K562 (cell line): ENCODE data around the gene GJA4. TPM values are rescaled to one million over a fixed set of nuclear protein-coding genes. Genes with fewer than 3 reads are reported as not detected.

Experiments used
- ATAC-seq: fragments of 200-7000 bp; cut with Tn5 transposase; 3 replicates; pipeline ENCODE4 v1.9.1; 2020; ENCODE audit warnings: moderate library complexity
- Bru-seq: library from RNA; stranded (reverse); fragments of 400-500 nt; gene quantifications from one replicate; lab custom pipeline; 2021; lab: Mats Ljungman, UMichigan
- BruChase-seq, 2 experiments: library from RNA; stranded (reverse); fragments of 400-500 nt; gene quantifications; one replicate each; lab custom pipeline; 2021; lab: Mats Ljungman, UMichigan
- BruUV-seq: library from RNA; stranded (reverse); fragments of 400-500 nt; replicated peaks from 2 replicates; lab custom pipeline; 2021; lab: Mats Ljungman, UMichigan
- CTCF ChIA-PET: fragments of 300-600 bp; formaldehyde crosslinking; extraction: SDS; loops from one replicate; lab custom pipeline; 2021; ENCODE audit warnings: low intra/inter-chr PET ratio; lab: Yijun Ruan, JAX
- POLR2A ChIA-PET: fragments of 300-600, 350-650 bp; sonication (Branson Sonifier 250); formaldehyde crosslinking; extraction: SDS; loops from one replicate; lab custom pipeline; 2021; ENCODE audit warnings: antibody characterized with exemption, inconsistent platforms; lab: Yijun Ruan, JAX
- DNase-seq, 4 experiments: peaks; one replicate each; pipeline versions ENCODE4 v3.0.0 to v3.0.0-alpha.2; 2011 to 2018; ENCODE audit warnings: low spot score in 3 of 4, mixed read lengths in 3 of 4; ENCODE audit errors: extremely low read depth in 1 of 4
- FAIRE-seq: peaks from 2 replicates; lab custom pipeline; 2011; peaks lifted over from hg19 to GRCh38; lab: Jason Lieb, UNC
- H2AFZ ChIP-seq: 2 replicates; pipeline ENCODE4 v1.6.0; 2011; ENCODE audit warnings: low read depth, low read length, control low read depth, inconsistent platforms
- H3K27ac ChIP-seq: fragments of 200-600 bp; 3 replicates; pipeline ENCODE4 v1.8.0; 2011; ENCODE audit warnings: low read depth, mild to moderate bottlenecking, control low read depth, inconsistent platforms, low read length, moderate library complexity, mixed read lengths; ENCODE audit errors: extremely low read depth
- H3K27me3 ChIP-seq, 2 experiments: fragments of 300-600 bp in 1 of 2; 2 replicates in 1 of 2; 3 replicates in 1 of 2; pipeline versions ENCODE4 v1.6.0 to v1.8.0; 2011; ENCODE audit warnings: inconsistent platforms in 2 of 2, low read length in 2 of 2, mild to moderate bottlenecking in 1 of 2, mixed read lengths in 1 of 2, moderate library complexity in 1 of 2; ENCODE audit not compliant: control insufficient read depth in 2 of 2, insufficient read depth in 2 of 2
- H3K36me3 ChIP-seq: fragments of 300-600 bp; 3 replicates; pipeline ENCODE4 v1.8.0; 2011; ENCODE audit warnings: mild to moderate bottlenecking, low read length, inconsistent platforms; ENCODE audit not compliant: control insufficient read depth, insufficient read depth
- H3K4me1 ChIP-seq, 2 experiments: fragments of 200-600 bp in 1 of 2; replicated peaks in 1 of 2; 2 replicates in 1 of 2; 3 replicates in 1 of 2; pipeline versions ENCODE4 v1.5.1 to v1.8.0; 2011; ENCODE audit warnings: inconsistent platforms in 2 of 2, low read length in 2 of 2, mild to moderate bottlenecking in 1 of 2, mixed read lengths in 1 of 2, moderate library complexity in 1 of 2; ENCODE audit not compliant: control insufficient read depth in 2 of 2, insufficient read depth in 2 of 2
- H3K4me2 ChIP-seq: 2 replicates; pipeline ENCODE4 v1.6.1; 2011; ENCODE audit warnings: low read length, control low read depth, inconsistent platforms, mixed read lengths; ENCODE audit not compliant: insufficient read depth
- H3K4me3 ChIP-seq: fragments of 200-600 bp; sonication (generic), shearing (Covaris generic); 2 replicates; pipeline ENCODE4 v1.5.1; 2016; ENCODE audit warnings: control low read depth, inconsistent platforms
- H3K79me2 ChIP-seq: fragments of 200-600 bp; 3 replicates; pipeline ENCODE4 v1.8.0; 2011; ENCODE audit warnings: low read length, inconsistent platforms; ENCODE audit not compliant: control insufficient read depth, insufficient read depth
- H3K9ac ChIP-seq, 2 experiments: 2 replicates each; pipeline versions ENCODE4 v1.6.0 to v1.6.1; 2011; ENCODE audit warnings: low read depth in 2 of 2, low read length in 2 of 2, control low read depth in 1 of 2, inconsistent platforms in 1 of 2, mild to moderate bottlenecking in 1 of 2, mixed read lengths in 1 of 2; ENCODE audit not compliant: insufficient read depth in 1 of 2
- H3K9me1 ChIP-seq: one replicate; pipeline ENCODE4 v1.6.0; 2011; ENCODE audit warnings: inconsistent platforms, mild to moderate bottlenecking, low read length, moderate library complexity; ENCODE audit not compliant: control insufficient read depth, insufficient read depth
- H3K9me3 ChIP-seq: replicated peaks from 2 replicates; pipeline ENCODE4 v1.5.1; 2011; ENCODE audit warnings: low read depth, low read length, inconsistent platforms; ENCODE audit not compliant: control insufficient read depth, insufficient read depth
- H4K20me1 ChIP-seq: replicated peaks from 2 replicates; pipeline ENCODE4 v1.6.1; 2011; ENCODE audit warnings: low read length, inconsistent platforms, mixed read lengths; ENCODE audit not compliant: control insufficient read depth, insufficient read depth
- ZNF592 ChIP-seq: fragments of 450-650 bp; IDR thresholded peaks from 2 replicates; pipeline ENCODE4 v1.6.1; 2017; ENCODE audit warnings: antibody characterized with exemption, mild to moderate bottlenecking
- WGBS: fragments of 100-300 bp; shearing (Covaris generic); methylation state at CpG from one replicate; pipeline ENCODE4 v1.1.6; 2016; ENCODE audit warnings: low coverage, mixed read lengths; ENCODE audit not compliant: insufficient coverage; ENCODE audit errors: missing lambda C conversion rate; 5-methylcytosine and 5-hydroxymethylcytosine counted together
- in situ Hi-C: fragments of 300-500 bp; cut with MboI; formaldehyde crosslinking; loops from 4 replicates; pipeline ENCODE4 v1.15.0; 2018; ENCODE audit warnings: inconsistent platforms, mixed read lengths
- intact Hi-C: fragments of 100-400 bp; cut with micrococcal nuclease; formaldehyde crosslinking; loops from 2 replicates; pipeline ENCODE4 v1.14.2; 2022
- long read RNA-seq, 3 experiments: library from polyadenylated mRNA in 2 of 3; library from RNA in 1 of 3; unstranded in 2 of 3; stranded (forward) in 1 of 3; transcript quantifications; one replicate each; pipeline ENCODE4 v2.0.0, GENCODE V29; 2019 to 2022
- polyA minus RNA-seq, 3 experiments: library from RNA; depleted of rRNA, polyadenylated mRNA; stranded (reverse); fragments of >200 nt; gene quantifications; 2 replicates each; pipeline ENCODE4 v1.2.3, GENCODE V29; 2011
- polyA plus RNA-seq, 8 experiments: library from polyadenylated mRNA; depleted of rRNA in 4 of 8; stranded (reverse) in 5 of 8; unstranded in 3 of 8; fragments of >200 nt; fragmentation: Nextera tagmentation in 2 of 8; fragmentation: Illumina TruSeq in 1 of 8; extraction: Ambion mirVana in 2 of 8; extraction: Trizol in 1 of 8; gene quantifications; 2 replicates each; pipeline versions ENCODE4 v1.2.1 to v1.2.3, GENCODE V29; 2011 to 2014; ENCODE audit warnings: inconsistent platforms in 1 of 8, missing spikeins in 1 of 8
- total RNA-seq, 7 experiments: library from RNA; depleted of rRNA in 6 of 7; stranded (reverse); fragments of >200 nt in 6 of 7; fragmentation: Illumina TruSeq in 2 of 7; extraction: Trizol in 2 of 7; gene quantifications; 2 replicates each; pipeline versions ENCODE4 v1.2.1 to v1.2.3, GENCODE V29; 2011 to 2021; ENCODE audit warnings: low replicate concordance in 1 of 7
- TF ChIP-seq, protein P1 (sequence below): fragments of 200-800 bp; sonication (Bioruptor generic); IDR thresholded peaks from 2 replicates; pipeline ENCODE4 v1.6.1; 2017; ENCODE audit warnings: missing genetic modification characterization, missing compliant biosample characterization

GJA4 gene
- 0.23 TPM in 1 of 2 replicates, not detected in the other for total RNA-seq (2011; cell fraction: chromatin; rRNA removed; ENCODE audit: low replicate concordance)
- total RNA-seq (2011; cell fraction: nucleolus; rRNA removed), result 0.39 and 0.50 TPM in 2 replicates
- total RNA-seq (2011; cell fraction: nucleoplasm; rRNA removed), result 0.37 TPM in 1 of 2 replicates, not detected in the other
- 0.08 TPM in 1 of 2 replicates, not detected in the other for total RNA-seq (2014; rRNA removed)
- total RNA-seq (2014; rRNA removed; fragmentation: Illumina TruSeq; extraction: Trizol), result not detected in 2 replicates
- not detected in 2 replicates for total RNA-seq (2015; rRNA removed; fragmentation: Illumina TruSeq; extraction: Trizol)
- 0.16 TPM in 1 of 2 replicates, not detected in the other for total RNA-seq (2021)
- 0.05 and 0.24 TPM in 2 replicates for polyA plus RNA-seq (2011; rRNA removed)
- polyA plus RNA-seq (2011; cell fraction: cytosol; rRNA removed), result 0.03 and 1.1 TPM in 2 replicates
- 0.07 and 0.82 TPM in 2 replicates for polyA plus RNA-seq (2011; cell fraction: nucleus; rRNA removed)
- polyA plus RNA-seq (2012), result 0.08 and 0.09 TPM in 2 replicates
- 0.10 TPM in 1 of 2 replicates, not detected in the other for polyA plus RNA-seq (2014; fragmentation: Illumina TruSeq; extraction: Trizol)
- polyA plus RNA-seq (2014; fragmentation: Nextera tagmentation; extraction: Ambion mirVana), result not detected
- not detected in 2 replicates for polyA plus RNA-seq (2014; rRNA removed)
- 0.28 TPM in 1 of 2 replicates, not detected in the other for polyA minus RNA-seq (2011; rRNA and poly(A)+ RNA removed)
- 0.57 TPM in 1 of 2 replicates, not detected in the other for polyA minus RNA-seq (2011; cell fraction: cytosol; rRNA and poly(A)+ RNA removed)
- 0.27 TPM in 1 of 2 replicates, not detected in the other for polyA minus RNA-seq (2011; cell fraction: nucleus; rRNA and poly(A)+ RNA removed)
- Bru-seq, nascent RNA, result not detected
- not detected for BruChase-seq, experiment 1, labeled RNA remaining after a 2-hour chase
- BruChase-seq, experiment 2, labeled RNA remaining after a 6-hour chase, result not detected
- long read RNA-seq, experiment 1, result 0 reads
- long read RNA-seq, experiment 2, result 0 reads
- long read RNA-seq, experiment 3, result 0 reads

- no TSS peak for BruUV-seq
Observed at GRCh38 chr1:34792868-34793727, at the start of gene GJA4. TSS of gene GJA4 (plus strand) at chr1:34792999. CDS start at chr1:34794214, 1,215 bp downstream.

More at GRCh38 chr1:34792868-34793727, at the start of gene GJA4:
- in situ Hi-C loops, result no loop called here
- H3K36me3 ChIP-seq, result no peaks in the 10 kb centered on the region
- peaks cover 37 to 72% of the 10 kb centered on the region in 2 experiments for H3K27me3 ChIP-seq
- H3K4me2 ChIP-seq, result no peak within 1 kb of the TSS
- no peaks in the 10 kb centered on the region; the same call in 1 of the 2 replicates for H4K20me1 ChIP-seq
- H3K27ac ChIP-seq, result no peak within 1 kb of the TSS
- ChIA-PET POLR2A (interaction anchor here (0.6 to 0.7 kb wide), 2 partner anchors 9 to 52 kb away, joined by 3 read pairs; no protein-coding TSS in a partner anchor), CTCF (no interaction called here)
- WGBS, result 28% methylated on average over 35 of the region's 45 CpGs
- H2AFZ ChIP-seq, result no peak within 1 kb of the TSS
- H3K79me2 ChIP-seq, result no peaks in the 10 kb centered on the region
- H3K9me3 ChIP-seq, result no peaks in the 10 kb centered on the region
- H3K4me3 ChIP-seq, result no peak within 1 kb of the TSS
- DNase-seq (peak in 2 of 4 experiments; percentile 55 to 57), FAIRE-seq (no peak)
- TF ChIP-seq ZNF592, result no peak
- TF ChIP-seq, protein P1, sequence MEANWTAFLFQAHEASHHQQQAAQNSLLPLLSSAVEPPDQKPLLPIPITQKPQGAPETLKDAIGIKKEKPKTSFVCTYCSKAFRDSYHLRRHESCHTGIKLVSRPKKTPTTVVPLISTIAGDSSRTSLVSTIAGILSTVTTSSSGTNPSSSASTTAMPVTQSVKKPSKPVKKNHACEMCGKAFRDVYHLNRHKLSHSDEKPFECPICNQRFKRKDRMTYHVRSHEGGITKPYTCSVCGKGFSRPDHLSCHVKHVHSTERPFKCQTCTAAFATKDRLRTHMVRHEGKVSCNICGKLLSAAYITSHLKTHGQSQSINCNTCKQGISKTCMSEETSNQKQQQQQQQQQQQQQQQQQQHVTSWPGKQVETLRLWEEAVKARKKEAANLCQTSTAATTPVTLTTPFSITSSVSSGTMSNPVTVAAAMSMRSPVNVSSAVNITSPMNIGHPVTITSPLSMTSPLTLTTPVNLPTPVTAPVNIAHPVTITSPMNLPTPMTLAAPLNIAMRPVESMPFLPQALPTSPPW (CRISPR knock-in tag), result peak; percentile 28; the same call in 1 of the 2 replicates
- TF ChIP-seq, all 486 proteins: peak for 1
- H3K9me1 ChIP-seq, result no peaks in the 10 kb centered on the region
- peaks cover 0 to 3% of the 10 kb centered on the region in 2 experiments; a peak in 1 of 5 replicates for H3K4me1 ChIP-seq
- no peak for ATAC-seq
- intact Hi-C loops, result no loop called here
- H3K9ac ChIP-seq, result no peak within 1 kb of the TSS
